ENCODE data around the gene TXK.
A peak's percentile ranks its signal among the peaks of the same experiment; 100 is the strongest.

DNA sequence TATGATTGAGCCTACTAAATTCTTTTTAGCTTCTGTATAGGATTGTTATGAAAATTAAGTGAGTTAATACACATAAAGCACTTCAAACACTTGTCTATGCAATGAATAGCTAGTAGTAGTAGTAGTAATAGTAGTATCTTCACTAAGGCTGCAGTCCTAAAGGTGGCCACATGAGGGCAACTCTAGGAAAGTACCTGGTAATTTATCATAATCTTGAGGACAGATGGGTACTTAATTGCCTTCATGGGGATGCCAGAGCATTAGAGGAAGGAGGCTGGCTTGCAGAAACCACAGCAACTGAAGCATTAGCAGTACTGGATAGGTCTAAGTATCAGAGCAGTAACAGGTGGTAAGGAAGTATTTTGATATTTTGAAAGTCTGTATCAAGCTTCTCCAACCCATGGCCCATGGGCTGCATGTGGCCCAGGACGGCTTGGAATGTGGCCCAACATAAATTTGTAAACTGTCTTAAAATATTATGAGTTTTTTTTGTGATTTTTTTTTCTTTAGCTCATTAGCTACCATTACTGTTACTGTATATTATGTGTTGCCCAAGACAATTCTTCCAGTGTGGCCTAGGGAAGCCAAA is 100.1 kb downstream of the TXK start:
- TF ChIP-seq, protein P1, sequence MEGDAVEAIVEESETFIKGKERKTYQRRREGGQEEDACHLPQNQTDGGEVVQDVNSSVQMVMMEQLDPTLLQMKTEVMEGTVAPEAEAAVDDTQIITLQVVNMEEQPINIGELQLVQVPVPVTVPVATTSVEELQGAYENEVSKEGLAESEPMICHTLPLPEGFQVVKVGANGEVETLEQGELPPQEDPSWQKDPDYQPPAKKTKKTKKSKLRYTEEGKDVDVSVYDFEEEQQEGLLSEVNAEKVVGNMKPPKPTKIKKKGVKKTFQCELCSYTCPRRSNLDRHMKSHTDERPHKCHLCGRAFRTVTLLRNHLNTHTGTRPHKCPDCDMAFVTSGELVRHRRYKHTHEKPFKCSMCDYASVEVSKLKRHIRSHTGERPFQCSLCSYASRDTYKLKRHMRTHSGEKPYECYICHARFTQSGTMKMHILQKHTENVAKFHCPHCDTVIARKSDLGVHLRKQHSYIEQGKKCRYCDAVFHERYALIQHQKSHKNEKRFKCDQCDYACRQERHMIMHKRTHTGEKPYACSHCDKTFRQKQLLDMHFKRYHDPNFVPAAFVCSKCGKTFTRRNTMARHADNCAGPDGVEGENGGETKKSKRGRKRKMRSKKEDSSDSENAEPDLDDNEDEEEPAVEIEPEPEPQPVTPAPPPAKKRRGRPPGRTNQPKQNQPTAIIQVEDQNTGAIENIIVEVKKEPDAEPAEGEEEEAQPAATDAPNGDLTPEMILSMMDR (conservative IDR thresholded peaks at IDR 0.05; ENCODE audit: low read depth, low read length), result peak; percentile 69
- no peak for TF ChIP-seq EZH2 (IDR thresholded peaks at IDR 0.05; ENCODE audit: borderline replicate concordance, low read depth, low read length, poor library complexity, severe bottlenecking)
